Loucy (cell line): ENCODE measurements around the gene DBNDD1.

ENCODE experiments used
- EZH2phosphoT487 ChIP-seq: fragments of 200-600 bp; IDR thresholded peaks from 2 replicates; pipeline ENCODE4 v1.6.1; 2018; ENCODE audit warnings: antibody characterized with exemption, mild to moderate bottlenecking, moderate library complexity, borderline replicate concordance
- TF ChIP-seq, protein P1 (sequence below): fragments of 200-600 bp; sonication (generic); conservative IDR thresholded peaks from 2 replicates; pipeline ENCODE4 v1.5.1; 2014; ENCODE audit warnings: mild to moderate bottlenecking, antibody characterized with exemption, low read length

- TF ChIP-seq, protein P1, sequence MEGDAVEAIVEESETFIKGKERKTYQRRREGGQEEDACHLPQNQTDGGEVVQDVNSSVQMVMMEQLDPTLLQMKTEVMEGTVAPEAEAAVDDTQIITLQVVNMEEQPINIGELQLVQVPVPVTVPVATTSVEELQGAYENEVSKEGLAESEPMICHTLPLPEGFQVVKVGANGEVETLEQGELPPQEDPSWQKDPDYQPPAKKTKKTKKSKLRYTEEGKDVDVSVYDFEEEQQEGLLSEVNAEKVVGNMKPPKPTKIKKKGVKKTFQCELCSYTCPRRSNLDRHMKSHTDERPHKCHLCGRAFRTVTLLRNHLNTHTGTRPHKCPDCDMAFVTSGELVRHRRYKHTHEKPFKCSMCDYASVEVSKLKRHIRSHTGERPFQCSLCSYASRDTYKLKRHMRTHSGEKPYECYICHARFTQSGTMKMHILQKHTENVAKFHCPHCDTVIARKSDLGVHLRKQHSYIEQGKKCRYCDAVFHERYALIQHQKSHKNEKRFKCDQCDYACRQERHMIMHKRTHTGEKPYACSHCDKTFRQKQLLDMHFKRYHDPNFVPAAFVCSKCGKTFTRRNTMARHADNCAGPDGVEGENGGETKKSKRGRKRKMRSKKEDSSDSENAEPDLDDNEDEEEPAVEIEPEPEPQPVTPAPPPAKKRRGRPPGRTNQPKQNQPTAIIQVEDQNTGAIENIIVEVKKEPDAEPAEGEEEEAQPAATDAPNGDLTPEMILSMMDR = no peak
- no peak for TF ChIP-seq EZH2phosphoT487
Observed at GRCh38 chr16:90053902-90054500, 34.7 kb upstream of the DBNDD1 start.
